ENCODE data around the gene RNF112. TPM values are rescaled to one million over a fixed set of nuclear protein-coding genes. Genes with fewer than 3 reads are reported as not detected.
A peak's percentile ranks its signal among the peaks of the same experiment; 100 is the strongest.
"Not testable (repeated sequence)": the region's sequence is repeated elsewhere in the genome, so short reads cannot be mapped to it uniquely, and the experiment has no call there.

RNF112 gene
- total RNA-seq, 1 experiment from 2014 or later: 0.09 TPM

GRCh38 chr17:19461116-19461515, 50.1 kb downstream of the RNF112 start:
- intact Hi-C loops (cut with micrococcal nuclease; ENCODE audit: unreplicated experiment): no loop called here
- Histone ChIP-seq H3K9me3 (ENCODE audit: low read depth, low read length, poor library complexity, severe bottlenecking) (no peaks in the 10 kb centered on the region), H3K36me3 (ENCODE audit: insufficient read depth, low read length, poor library complexity, severe bottlenecking) (no peaks in the 10 kb centered on the region), H3K27ac (ENCODE audit: low read depth, low read length, poor library complexity, severe bottlenecking) (no peak overlapping the region), H3K4me3 (ENCODE audit: low read depth, low read length, poor library complexity, severe bottlenecking) (no peak overlapping the region), H3K4me1 (ENCODE audit: insufficient read depth, low read length, poor library complexity, severe bottlenecking) (peaks cover 20% of the 10 kb centered on the region), H3K27me3 (replicated peaks; ENCODE audit: insufficient read depth, low read depth, low read length, poor library complexity) (no peaks in the 10 kb centered on the region)
- ChIA-PET CTCF (no interaction called here), POLR2A (ENCODE audit: low non-redundant PET) (no interaction called here)
- TF ChIP-seq CTCF (conservative IDR thresholded peaks at IDR 0.05; ENCODE audit: low read depth, low read length) (no peak), EZH2 (IDR thresholded peaks at IDR 0.05; ENCODE audit: borderline replicate concordance, low read depth, low read length, poor library complexity, severe bottlenecking) (no peak)
- DNase-seq (ENCODE audit: low spot score): peak; percentile 15
- BruUV-seq (replicated peaks): no TSS peak

- CTCF ChIA-PET: no interaction called here
- POLR2A ChIA-PET (ENCODE audit: low non-redundant PET): no interaction called here
- H3K36me3 ChIP-seq (ENCODE audit: insufficient read depth, low read length, poor library complexity, severe bottlenecking): no peaks in the 10 kb centered on the region
- peaks cover 20% of the 10 kb centered on the region for H3K4me1 ChIP-seq (ENCODE audit: insufficient read depth, low read length, poor library complexity, severe bottlenecking)
- intact Hi-C loops (cut with micrococcal nuclease; ENCODE audit: unreplicated experiment): no loop called here
- H3K9me3 ChIP-seq (ENCODE audit: low read depth, low read length, poor library complexity, severe bottlenecking): no peaks in the 10 kb centered on the region
- TF ChIP-seq EZH2 (IDR thresholded peaks at IDR 0.05; ENCODE audit: borderline replicate concordance, low read depth, low read length, poor library complexity, severe bottlenecking): no peak
- no peak for TF ChIP-seq CTCF (conservative IDR thresholded peaks at IDR 0.05; ENCODE audit: low read depth, low read length)
- no peak for DNase-seq (ENCODE audit: low spot score)
- no peak overlapping the region for H3K27ac ChIP-seq (ENCODE audit: low read depth, low read length, poor library complexity, severe bottlenecking)
- no TSS peak for BruUV-seq (replicated peaks)
- no peak overlapping the region for H3K4me3 ChIP-seq (ENCODE audit: low read depth, low read length, poor library complexity, severe bottlenecking)
- H3K27me3 ChIP-seq (replicated peaks; ENCODE audit: insufficient read depth, low read depth, low read length, poor library complexity): no peaks in the 10 kb centered on the region
Measured at GRCh38 chr17:19461681-19462080, 50.6 kb downstream of the RNF112 start.

GRCh38 chr17:19462456-19463035, 51.5 kb downstream of the RNF112 start:
- CTCF ChIA-PET; POLR2A ChIA-PET (ENCODE audit: low non-redundant PET); H3K27ac ChIP-seq (ENCODE audit: low read depth, low read length, poor library complexity, severe bottlenecking); DNase-seq (ENCODE audit: low spot score); H3K4me3 ChIP-seq (ENCODE audit: low read depth, low read length, poor library complexity, severe bottlenecking); intact Hi-C loops (cut with micrococcal nuclease; ENCODE audit: unreplicated experiment); H3K9me3 ChIP-seq (ENCODE audit: low read depth, low read length, poor library complexity, severe bottlenecking); H3K36me3 ChIP-seq (ENCODE audit: insufficient read depth, low read length, poor library complexity, severe bottlenecking); H3K27me3 ChIP-seq (replicated peaks; ENCODE audit: insufficient read depth, low read depth, low read length, poor library complexity); BruUV-seq (replicated peaks): not testable (repeated sequence)
- peaks cover 15% of the 10 kb centered on the region for H3K4me1 ChIP-seq (ENCODE audit: insufficient read depth, low read length, poor library complexity, severe bottlenecking)

Measured in A673 (cell line).